Cardiac muscle cell (in vitro differentiated cells and primary cell): ENCODE data around the gene FXYD6. TPM values are rescaled to one million over a fixed set of nuclear protein-coding genes. Genes with fewer than 3 reads are reported as not detected.

Experiments used
- DNase-seq, 2 donors: peaks; one replicate each; pipeline versions ENCODE4 v3.0.0 to v3.0.0-alpha.2; 2010 to 2017; ENCODE audit warnings: low read depth in 1 of 2, low spot score in 1 of 2
- H3K27ac ChIP-seq: fragments of 200-600 bp; sonication (generic); 2 replicates; pipeline ENCODE4 v1.5.1; 2016
- H3K27me3 ChIP-seq: fragments of 200-600 bp; sonication (generic); 2 replicates; pipeline ENCODE4 v1.6.0; 2016; ENCODE audit warnings: control low read depth
- H3K36me3 ChIP-seq: fragments of 200-600 bp; sonication (generic); 2 replicates; pipeline ENCODE4 v1.5.1; 2016; ENCODE audit warnings: control low read depth
- H3K4me1 ChIP-seq: fragments of 200-600 bp; sonication (generic); 2 replicates; pipeline ENCODE4 v1.8.1; 2017; ENCODE audit warnings: low read depth, mild to moderate bottlenecking, mixed run types
- H3K4me3 ChIP-seq: fragments of 200-600 bp; sonication (generic); 2 replicates; pipeline ENCODE4 v1.5.1; 2016; ENCODE audit warnings: mild to moderate bottlenecking
- H3K9me3 ChIP-seq: fragments of 200-600 bp; sonication (generic); 2 replicates; pipeline ENCODE4 v1.5.1; 2017; ENCODE audit warnings: low read depth, mild to moderate bottlenecking, control low read depth
- CTCF ChIP-seq: IDR thresholded peaks from 2 replicates; pipeline ENCODE4 v1.5.1; 2012; ENCODE audit warnings: low read depth, mild to moderate bottlenecking, low read length
- polyA plus RNA-seq: library from polyadenylated mRNA; unstranded; fragments of >200 nt; fragmentation: Nextera tagmentation; extraction: Ambion mirVana; gene quantifications from 2 replicates; pipeline ENCODE4 v1.2.1, GENCODE V29; 2016
- total RNA-seq: library from RNA; depleted of rRNA; stranded (reverse); fragments of >200 nt; gene quantifications from 2 replicates; pipeline ENCODE4 v1.2.3, GENCODE V29; 2016

FXYD6 gene
- total and polyA plus RNA-seq, 2 experiments from 2014 or later: 310 to 403 TPM

- Histone ChIP-seq H3K9me3 (no peaks in the 10 kb centered on the region), H3K36me3 (no peaks in the 10 kb centered on the region), H3K27me3 (no peaks in the 10 kb centered on the region), H3K4me3 (no peak overlapping the region), H3K4me1 (peaks cover 23% of the 10 kb centered on the region), H3K27ac (no peak overlapping the region)
- no peak for TF ChIP-seq CTCF
- DNase-seq: no peak
These were observed 37.9 kb upstream of the FXYD6 start for GRCh38 chr11:117914398-117914761.

- DNase-seq: no peak
These were observed 37.4 kb upstream of the FXYD6 start for GRCh38 chr11:117913736-117914397.

GRCh38 chr11:117912497-117912896 lies 36.0 kb upstream of the FXYD6 start:
- Histone ChIP-seq H3K27me3 (no peaks in the 10 kb centered on the region), H3K4me1 (peaks cover 42% of the 10 kb centered on the region), H3K4me3 (no peak overlapping the region), H3K27ac (no peak overlapping the region), H3K36me3 (no peaks in the 10 kb centered on the region), H3K9me3 (no peaks in the 10 kb centered on the region)
- no peak for TF ChIP-seq CTCF
- no peak for DNase-seq

More at GRCh38 chr11:117913736-117914397, 37.4 kb upstream of the FXYD6 start:
- Histone ChIP-seq H3K4me3 (no peak overlapping the region), H3K36me3 (no peaks in the 10 kb centered on the region), H3K27ac (no peak overlapping the region), H3K27me3 (no peaks in the 10 kb centered on the region), H3K4me1 (peaks cover 29% of the 10 kb centered on the region), H3K9me3 (no peaks in the 10 kb centered on the region)
- TF ChIP-seq CTCF: no peak

- H3K27me3 ChIP-seq: no peaks in the 10 kb centered on the region
- H3K9me3 ChIP-seq: no peaks in the 10 kb centered on the region
- peaks cover 44% of the 10 kb centered on the region for H3K4me1 ChIP-seq
- H3K27ac ChIP-seq: no peak overlapping the region
- no peak overlapping the region for H3K4me3 ChIP-seq
- no peak for DNase-seq
- no peak for TF ChIP-seq CTCF
- H3K36me3 ChIP-seq: no peaks in the 10 kb centered on the region
These were observed 35.2 kb upstream of the FXYD6 start for GRCh38 chr11:117911694-117912093.

DNA sequence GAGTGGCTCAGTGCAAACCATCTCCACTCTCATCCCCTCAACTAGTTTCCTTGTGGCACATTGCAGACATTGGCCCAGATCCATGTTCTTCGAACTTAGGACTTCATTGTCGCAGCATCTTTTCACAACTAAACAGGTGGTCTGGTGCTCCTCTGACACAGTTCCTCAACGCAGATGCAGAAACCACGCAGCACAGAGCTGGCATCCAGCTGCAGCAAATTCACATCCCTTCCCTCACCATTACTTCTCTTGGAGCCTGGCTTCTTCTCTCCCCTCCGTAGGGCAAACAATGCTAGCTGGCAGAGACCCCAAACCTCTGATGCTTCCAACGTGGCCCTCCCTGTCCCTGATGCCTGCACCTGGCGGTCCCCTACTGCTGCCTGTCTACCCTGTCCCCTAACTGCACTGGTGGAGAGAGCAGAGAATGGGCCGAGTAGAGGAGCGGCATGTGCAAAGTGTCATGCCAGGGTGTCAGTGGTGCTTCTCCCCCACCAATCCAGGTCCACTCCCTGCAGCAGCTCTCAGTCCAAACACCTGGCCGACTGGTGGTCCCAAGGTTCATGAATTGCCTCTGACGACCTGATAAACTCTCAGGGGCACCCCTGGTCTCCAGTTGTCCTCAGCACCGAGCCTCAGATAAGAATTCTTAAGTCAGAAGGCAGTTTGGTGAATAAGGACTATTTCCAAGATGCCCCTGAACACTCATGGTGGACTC lies 34.6 kb upstream of the FXYD6 start:
- no peaks in the 10 kb centered on the region for H3K36me3 ChIP-seq
- peaks cover 44% of the 10 kb centered on the region for H3K4me1 ChIP-seq
- no peak overlapping the region for H3K27ac ChIP-seq
- no peak for TF ChIP-seq CTCF
- H3K4me3 ChIP-seq: no peak overlapping the region
- DNase-seq: no peak
- H3K27me3 ChIP-seq: no peaks in the 10 kb centered on the region
- H3K9me3 ChIP-seq: no peaks in the 10 kb centered on the region
